Measurements from ENCODE around the gene MCTP1. TPM values are rescaled to one million over a fixed set of nuclear protein-coding genes. Genes with fewer than 3 reads are reported as not detected.

MCTP1 gene
- total RNA-seq, 1 experiment from 2014 or later: 16.6 TPM

GRCh38 chr5:95114902-95115301 lies 170.0 kb downstream of the MCTP1 start:
- DNase-seq (ENCODE audit: low read depth): no peak

GRCh38 chr5:95114305-95114704 lies 170.6 kb downstream of the MCTP1 start:
- no peak for DNase-seq (ENCODE audit: low read depth)

- DNase-seq (ENCODE audit: low read depth): peak; percentile 86
Measured at GRCh38 chr5:95113489-95113888, 171.4 kb downstream of the MCTP1 start.

GRCh38 chr5:95111141-95111540 lies 173.8 kb downstream of the MCTP1 start:
- no peak for DNase-seq (ENCODE audit: low read depth)

GRCh38 chr5:95110118-95110517 lies 174.8 kb downstream of the MCTP1 start:
- no peak for DNase-seq (ENCODE audit: low read depth)

- no peak for DNase-seq (ENCODE audit: low read depth)
Measured at GRCh38 chr5:95107138-95107537, 177.8 kb downstream of the MCTP1 start.

- DNase-seq (ENCODE audit: low read depth): no peak
Measured at GRCh38 chr5:95105638-95106037, 179.3 kb downstream of the MCTP1 start.

GRCh38 chr5:95102687-95103086 lies 182.2 kb downstream of the MCTP1 start:
- no peak for DNase-seq (ENCODE audit: low read depth)

- DNase-seq (ENCODE audit: low read depth): peak; percentile 37
Measured at GRCh38 chr5:95102080-95102479, 182.8 kb downstream of the MCTP1 start.

- DNase-seq (ENCODE audit: low read depth): no peak
Measured at GRCh38 chr5:95100551-95100950, 184.3 kb downstream of the MCTP1 start.

GRCh38 chr5:95098012-95098411 lies 186.9 kb downstream of the MCTP1 start:
- no peak for DNase-seq (ENCODE audit: low read depth)

GRCh38 chr5:95093211-95093610 lies 191.7 kb downstream of the MCTP1 start:
- no peak for DNase-seq (ENCODE audit: low read depth)

GRCh38 chr5:95090774-95091173 lies 194.1 kb downstream of the MCTP1 start:
- no peak for DNase-seq (ENCODE audit: low read depth)

- peak; percentile 44 for DNase-seq (ENCODE audit: low read depth)
Measured at GRCh38 chr5:95087816-95088317, 197.0 kb downstream of the MCTP1 start.

GRCh38 chr5:95086927-95087815 lies 197.7 kb downstream of the MCTP1 start:
- DNase-seq (ENCODE audit: low read depth): no peak

- DNase-seq (ENCODE audit: low read depth): no peak
Measured at GRCh38 chr5:95084757-95085156, 200.1 kb downstream of the MCTP1 start.

GRCh38 chr5:95083606-95084005 lies 201.3 kb downstream of the MCTP1 start:
- DNase-seq (ENCODE audit: low read depth): no peak

- peak; percentile 47 for DNase-seq (ENCODE audit: low read depth)
Measured at GRCh38 chr5:95081982-95082381, 202.9 kb downstream of the MCTP1 start.

GRCh38 chr5:95081500-95081960 lies 203.4 kb downstream of the MCTP1 start:
- DNase-seq (ENCODE audit: low read depth): peak; percentile 91

- DNase-seq (ENCODE audit: low read depth): no peak
Measured at GRCh38 chr5:95080441-95080840, 204.5 kb downstream of the MCTP1 start.

GRCh38 chr5:95080030-95080429 lies 204.9 kb downstream of the MCTP1 start:
- peak; percentile 23 for DNase-seq (ENCODE audit: low read depth)

- DNase-seq (ENCODE audit: low read depth): no peak
Measured at GRCh38 chr5:95078868-95079267, 206.0 kb downstream of the MCTP1 start.
